ENCODE data around the gene PRDM4. TPM values are rescaled to one million over a fixed set of nuclear protein-coding genes. Genes with fewer than 3 reads are reported as not detected.
A peak's percentile ranks its signal among the peaks of the same experiment; 100 is the strongest.

PRDM4 gene
- total and polyA plus RNA-seq, 10 donors: 8.2 to 38.4 (median 28.9) TPM

DNA sequence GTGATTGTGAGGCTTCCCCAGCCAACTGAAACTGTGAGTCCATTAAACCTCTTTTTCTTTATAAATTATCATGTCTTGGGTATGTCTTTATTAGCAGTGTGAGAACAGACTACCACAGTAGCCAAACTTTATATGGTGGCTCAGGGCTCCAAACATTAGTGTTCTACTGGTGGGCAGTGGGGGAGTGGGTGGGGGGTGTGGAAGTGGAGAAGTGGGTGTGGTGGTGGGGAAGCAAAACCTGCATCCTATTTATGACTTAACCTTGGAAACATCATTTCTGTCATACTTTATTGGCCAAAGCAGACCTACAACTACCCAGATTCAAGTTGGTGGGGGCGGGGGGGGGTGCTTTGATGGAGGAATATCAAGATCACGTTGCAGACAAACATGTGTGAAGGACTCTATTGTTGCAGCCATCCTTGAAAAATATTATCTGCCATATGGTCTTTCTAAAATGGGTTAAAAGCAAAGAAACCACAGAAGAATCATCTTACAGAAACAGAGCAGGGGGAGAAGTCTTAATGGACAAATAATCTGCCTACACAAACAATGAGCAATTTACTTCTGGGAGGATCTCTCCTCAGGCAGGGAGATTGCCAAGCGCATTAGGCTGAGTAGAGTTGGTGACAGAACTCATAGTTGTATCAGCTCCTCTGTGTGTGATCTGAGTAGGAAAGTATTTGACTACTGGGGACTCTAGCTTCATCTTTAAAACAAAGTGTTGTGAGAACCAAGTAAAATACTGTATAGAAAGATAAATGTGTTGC is 76.7 kb downstream of the PRDM4 start:
- Histone ChIP-seq H3K27ac (peak overlapping the region in 1 of 8 donors; percentile 83), H3K9me3 (no peaks in the 10 kb centered on the region), H3K27me3 (replicated peaks in 1 of 7) (peaks cover 0 to 3% (median 0%) of the 10 kb centered on the region in 7 donors), H3K4me1 (peaks cover 0 to 35% (median 26%) of the 10 kb centered on the region in 6 donors), H3K36me3 (peaks cover 0 to 12% (median 11%) of the 10 kb centered on the region in 6 donors), H3K4me3 (peak overlapping the region in 4 of 8 donors; percentile 83 to 95 (median 92))
- TF ChIP-seq CTCF (IDR thresholded peaks at IDR 0.05 in 8 of 11, conservative IDR thresholded peaks at IDR 0.05 in 3 of 11): no peak
- TF ChIP-seq POLR2A (IDR thresholded peaks at IDR 0.05): no peak
- no peak for TF ChIP-seq POLR2AphosphoS5 (IDR thresholded peaks at IDR 0.05)
- 84 to 90% (median 85%) methylated on average over 3 of the region's 3 CpGs for WGBS, 5 donors
- intact Hi-C loops (cut with DNase I; ENCODE audit: low total_unique reads): loop anchor here (10.0 kb wide), 1 partner anchor 71 kb away; no protein-coding TSS in a partner anchor
- no peak for DNase-seq

Other genes starting within 250 kb of the PRDM4 start
- 10 to 100 TPM; 24.5 to 78.5 (median 32.0) TPM for gene PWP1, start 75.3 kb downstream of the PRDM4 start, total RNA-seq
- gene PWP1, start 75.3 kb downstream of the PRDM4 start, polyA plus RNA-seq: 10 to 100 TPM; 24.7 to 29.5 (median 26.9) TPM
- gene ASCL4, start 13.6 kb upstream of the PRDM4 start, total RNA-seq: not detected
- under 1 TPM; 0.03 to 0.13 (median 0.05) TPM for gene ASCL4, start 13.6 kb upstream of the PRDM4 start, polyA plus RNA-seq